CD4-positive, alpha-beta T cell treated with Interferon alpha-2 for 1 hour (primary cell): ENCODE data around the gene AHCYL2.
"Not testable (repeated sequence)": the region's sequence is repeated elsewhere in the genome, so short reads cannot be mapped to it uniquely, and the experiment has no call there.

Experiments used
- DNase-seq, 2 donors: peaks; one replicate each; pipeline ENCODE4 v3.0.0-alpha.2; 2020 to 2022

Gene AHCYL2

GRCh38 chr7:129209067-129209926 is 15.5 kb upstream of the AHCYL2 start:
- no peak for DNase-seq

- peak; percentile 55 to 57 for DNase-seq
Measured at GRCh38 chr7:129210256-129210988, 14.4 kb upstream of the AHCYL2 start.

GRCh38 chr7:129210989-129211312 is 13.9 kb upstream of the AHCYL2 start:
- no peak for DNase-seq

GRCh38 chr7:129212126-129212525 is 12.7 kb upstream of the AHCYL2 start:
- DNase-seq = no peak

- DNase-seq = no peak
Measured at GRCh38 chr7:129212596-129212995, 12.2 kb upstream of the AHCYL2 start.

GRCh38 chr7:129213828-129214227 is 11.0 kb upstream of the AHCYL2 start:
- no peak for DNase-seq

GRCh38 chr7:129215691-129216090 is 9.1 kb upstream of the AHCYL2 start:
- DNase-seq = not testable (repeated sequence)

GRCh38 chr7:129216101-129216715 is 8.6 kb upstream of the AHCYL2 start:
- not testable (repeated sequence) for DNase-seq

- DNase-seq = not testable (repeated sequence)
Measured at GRCh38 chr7:129216821-129217416, 7.9 kb upstream of the AHCYL2 start.

GRCh38 chr7:129218514-129219062 is 6.2 kb upstream of the AHCYL2 start:
- DNase-seq = peak; percentile 76 to 85

- not testable (repeated sequence) for DNase-seq
Measured at GRCh38 chr7:129219166-129219565, 5.7 kb upstream of the AHCYL2 start.

GRCh38 chr7:129222064-129222463 is 2.8 kb upstream of the AHCYL2 start:
- no peak for DNase-seq

- peak; percentile 44 to 63 for DNase-seq
Measured at GRCh38 chr7:129225206-129225930, 538 bp downstream of the AHCYL2 start.

- no peak for DNase-seq
Measured at GRCh38 chr7:129225931-129226572, 1.2 kb downstream of the AHCYL2 start.

GRCh38 chr7:129227646-129228578 is 3.1 kb downstream of the AHCYL2 start:
- no peak for DNase-seq

GRCh38 chr7:129228633-129229032 is 3.8 kb downstream of the AHCYL2 start:
- no peak for DNase-seq

- no peak for DNase-seq
Measured at GRCh38 chr7:129231666-129232065, 6.8 kb downstream of the AHCYL2 start.

GRCh38 chr7:129238546-129238945 is 13.7 kb downstream of the AHCYL2 start:
- no peak for DNase-seq

- no peak for DNase-seq
Measured at GRCh38 chr7:129240119-129240820, 15.4 kb downstream of the AHCYL2 start.

- DNase-seq = no peak
Measured at GRCh38 chr7:129244220-129244619, 19.4 kb downstream of the AHCYL2 start.
